Stomach (tissue), 4 donors: ENCODE measurements around the gene CSF3.

Experiments
- CTCF ChIP-seq, 7 experiments: fragments of 450-650 bp in 4 of 7; fragments of 200-600 bp in 3 of 7; sonication (generic) in 3 of 7; IDR thresholded peaks; one replicate each; pipeline ENCODE4 v1.5.1; 2016 to 2019; ENCODE audit warnings: antibody characterized with exemption in 7 of 7, control low read depth in 2 of 7, mild to moderate bottlenecking in 1 of 7
- POLR2A ChIP-seq, 4 donors: fragments of 450-650 bp; IDR thresholded peaks; one replicate each; pipeline ENCODE4 v1.6.1; 2016; ENCODE audit warnings: antibody characterized with exemption in 4 of 4, control low read depth in 2 of 4, mild to moderate bottlenecking in 1 of 4, moderate library complexity in 1 of 4
- POLR2AphosphoS5 ChIP-seq, 3 donors: sonication (generic); formaldehyde crosslinking; IDR thresholded peaks; one replicate each; pipeline ENCODE4 v1.6.1; 2016; ENCODE audit warnings: antibody characterized with exemption in 3 of 3

GRCh38 chr17:39966771-39967170 lies 48.5 kb upstream of the CSF3 start:
- no peak for TF ChIP-seq POLR2AphosphoS5 (IDR thresholded peaks at IDR 0.05)
- no peak for TF ChIP-seq CTCF (IDR thresholded peaks at IDR 0.05)
- no peak for TF ChIP-seq POLR2A (IDR thresholded peaks at IDR 0.05)
